Activated naive CD4-positive, alpha-beta T cell treated with anti-CD3 and anti-CD28 coated beads, Interleukin-2, amount 10 ng/mL, durations not matched to agents 7 days and 5 days (primary cell): ENCODE data around the gene PERM1.
A peak's percentile ranks its signal among the peaks of the same experiment; 100 is the strongest.
"Not testable (repeated sequence)": the region's sequence is repeated elsewhere in the genome, so short reads cannot be mapped to it uniquely, and the experiment has no call there.

Source experiments
- CTCF ChIA-PET: fragments of 350-600 bp; sonication (Branson Sonifier 250); formaldehyde crosslinking; loops from one replicate; lab custom pipeline; 2021; ENCODE audit warnings: antibody characterized with exemption; lab: Charles Lee
- DNase-seq: peaks from one replicate; pipeline ENCODE4 v3.0.0-alpha.2; 2020
- H3K27ac Mint-ChIP-seq: one replicate; pipeline ENCODE4 v1.8.0; 2021; ENCODE audit warnings: mild to moderate bottlenecking, moderate library complexity, mixed read lengths
- H3K27me3 Mint-ChIP-seq: one replicate; pipeline ENCODE4 v1.8.0; 2021; ENCODE audit warnings: mild to moderate bottlenecking, mixed read lengths
- H3K36me3 Mint-ChIP-seq: one replicate; pipeline ENCODE4 v1.8.0; 2021; ENCODE audit warnings: mixed read lengths
- H3K4me1 Mint-ChIP-seq: one replicate; pipeline ENCODE4 v1.8.0; 2021; ENCODE audit warnings: mixed read lengths
- H3K4me3 Mint-ChIP-seq: one replicate; pipeline ENCODE4 v1.8.0; 2021; ENCODE audit warnings: mild to moderate bottlenecking, moderate library complexity, mixed read lengths
- H3K9me3 Mint-ChIP-seq: one replicate; pipeline ENCODE4 v1.8.0; 2021; ENCODE audit warnings: mixed read lengths

Gene PERM1

DNA sequence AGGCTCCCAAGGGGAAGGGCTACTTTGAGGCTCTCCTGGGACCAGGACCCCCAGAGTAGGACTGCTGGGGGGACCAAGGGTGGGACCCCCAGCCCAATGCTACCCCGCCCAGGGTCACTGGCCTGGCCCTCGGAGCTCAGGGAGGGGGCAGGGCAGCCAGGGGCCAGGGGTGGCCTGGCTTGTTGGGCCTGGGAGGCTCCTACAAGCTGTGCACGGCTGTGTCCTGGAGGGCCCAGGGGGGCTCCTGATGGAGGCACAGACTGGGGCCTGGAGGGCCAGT, 15.8 kb upstream of the PERM1 start:
- Mint-ChIP-seq H3K27me3 (peaks cover 92% of the 10 kb centered on the region), H3K27ac (no peak overlapping the region), H3K36me3 (no peaks in the 10 kb centered on the region), H3K4me3 (no peak overlapping the region), H3K9me3 (peaks cover 2% of the 10 kb centered on the region), H3K4me1 (peaks cover 11% of the 10 kb centered on the region)
- CTCF ChIA-PET: interaction anchor here (1.4 kb wide), 2 partner anchors 13 to 125 kb away, joined by 3 to 5 read pairs; no protein-coding TSS in a partner anchor
- DNase-seq: peak; percentile 16

DNA sequence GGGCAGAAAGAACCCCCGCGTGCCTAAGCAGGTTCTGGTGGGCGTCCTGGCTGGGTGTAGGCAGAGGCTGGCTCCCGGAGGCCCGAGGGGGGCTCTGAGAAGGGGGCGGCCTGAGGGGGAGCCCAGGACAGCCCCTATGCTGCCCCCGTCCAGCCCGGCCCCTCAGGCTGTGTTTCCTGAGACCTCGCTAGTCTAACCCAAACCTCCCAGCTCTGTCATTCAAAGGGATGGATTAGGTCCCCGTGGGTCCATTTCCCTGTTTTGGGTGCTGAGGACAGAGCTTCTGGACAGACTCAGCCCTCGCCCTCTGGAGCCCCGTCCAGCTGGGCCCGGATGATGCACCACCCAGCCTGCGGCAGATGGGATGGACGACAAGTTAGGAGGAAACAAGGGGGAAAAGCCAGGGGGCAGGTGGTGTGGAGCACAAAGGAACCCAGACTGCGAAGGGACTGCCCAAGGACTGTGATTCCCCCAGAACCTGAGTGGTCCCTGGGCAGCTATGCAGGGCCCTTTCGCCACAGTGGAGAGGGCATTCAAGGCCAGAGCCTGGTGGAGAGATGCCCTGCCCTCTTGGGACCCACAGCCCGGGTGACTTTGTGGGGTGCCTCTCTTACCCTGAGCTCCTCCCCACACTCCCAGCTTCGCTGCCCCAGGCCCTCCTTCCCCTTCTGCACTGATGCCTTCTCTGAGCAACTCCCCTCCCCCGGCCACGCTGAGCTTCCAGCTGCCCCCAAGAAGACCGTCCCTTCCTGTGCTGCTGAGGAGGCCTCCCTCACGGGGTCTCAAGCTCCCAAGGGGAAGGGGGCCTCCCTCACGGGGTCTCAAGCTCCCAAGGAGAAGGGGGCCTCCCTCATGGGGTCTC, 15.2 kb upstream of the PERM1 start:
- Mint-ChIP-seq H3K4me3 (no peak overlapping the region), H3K36me3 (no peaks in the 10 kb centered on the region), H3K27me3 (peaks cover 87% of the 10 kb centered on the region), H3K27ac (no peak overlapping the region), H3K9me3 (peaks cover 4% of the 10 kb centered on the region), H3K4me1 (peaks cover 11% of the 10 kb centered on the region)
- peak; percentile 19 for DNase-seq
- CTCF ChIA-PET: interaction anchor here (1.4 kb wide), 2 partner anchors 13 to 125 kb away, joined by 3 to 5 read pairs; no protein-coding TSS in a partner anchor

DNA sequence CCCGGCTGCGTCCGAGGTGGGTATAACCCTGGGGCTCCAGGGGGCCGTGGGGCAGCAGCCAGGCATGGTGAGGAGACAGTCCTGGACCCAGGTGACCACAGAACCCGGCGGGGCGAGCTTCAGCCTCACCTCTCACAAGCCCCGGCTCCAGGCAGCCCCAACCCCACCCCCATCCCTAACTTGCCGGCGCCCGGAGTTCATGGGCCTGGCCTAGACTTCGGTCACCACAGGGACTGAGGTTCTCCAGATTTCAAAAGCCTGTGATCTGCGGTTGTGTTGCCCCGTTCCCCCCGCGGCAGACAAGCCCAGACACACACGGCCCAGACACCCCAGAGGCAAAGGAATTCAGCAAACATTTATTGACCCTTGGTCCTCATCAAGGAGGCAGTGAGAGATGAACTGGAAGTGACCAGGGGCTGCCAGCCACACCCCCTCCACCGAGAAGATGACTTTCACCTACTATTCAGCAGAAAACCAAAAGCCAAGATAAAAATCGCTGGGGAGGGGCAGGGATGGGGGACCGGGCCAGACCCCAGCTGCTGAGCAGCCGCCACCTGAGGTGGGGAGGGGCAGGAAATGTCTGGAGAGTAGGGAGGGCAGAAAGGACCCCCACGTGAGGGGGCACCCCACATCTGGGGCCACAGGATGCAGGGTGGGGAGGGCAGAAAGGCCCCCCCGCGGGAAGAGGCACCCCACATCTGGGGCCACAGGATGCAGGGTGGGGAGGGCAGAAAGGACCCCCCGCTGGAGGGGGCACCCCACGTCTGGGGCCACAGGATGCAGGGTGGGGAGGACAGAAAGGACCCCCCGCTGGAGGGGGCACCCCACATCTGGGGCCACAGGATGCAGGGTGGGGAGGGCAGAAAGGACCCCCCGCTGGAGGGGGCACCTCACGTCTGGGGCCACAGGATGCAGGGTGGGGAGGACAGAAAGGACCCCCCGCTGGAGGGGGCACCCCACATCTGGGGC, 14.1 kb upstream of the PERM1 start:
- Mint-ChIP-seq H3K4me1 (peaks cover 10% of the 10 kb centered on the region), H3K36me3 (peaks cover 2% of the 10 kb centered on the region), H3K27ac (no peak overlapping the region), H3K9me3 (peaks cover 9% of the 10 kb centered on the region), H3K4me3 (no peak overlapping the region), H3K27me3 (peaks cover 83% of the 10 kb centered on the region)
- CTCF ChIA-PET: no interaction called here
- DNase-seq: no peak

DNA sequence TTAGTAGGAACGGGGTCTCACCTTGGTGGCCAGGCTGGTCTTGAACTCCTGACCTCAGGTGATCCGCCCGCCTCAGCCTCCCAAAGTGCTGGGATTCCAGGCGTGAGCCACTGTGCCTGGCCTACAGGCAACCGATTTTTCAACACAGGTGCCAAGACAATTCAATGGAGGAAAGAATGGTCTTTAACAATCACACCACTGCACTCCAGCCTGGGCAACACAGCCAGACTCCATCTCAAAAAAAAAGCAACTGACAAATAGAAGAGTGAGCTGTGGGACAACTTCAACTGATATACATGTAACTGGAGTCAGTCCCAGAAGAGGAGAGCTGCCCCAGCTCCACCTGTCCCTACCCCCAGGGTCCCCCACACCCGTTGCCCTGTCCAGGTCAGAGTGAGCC, 12.7 kb upstream of the PERM1 start:
- peaks cover 81% of the 10 kb centered on the region for H3K27me3 Mint-ChIP-seq
- not testable (repeated sequence) for H3K36me3 Mint-ChIP-seq, H3K4me3 Mint-ChIP-seq, DNase-seq, H3K27ac Mint-ChIP-seq, H3K4me1 Mint-ChIP-seq, H3K9me3 Mint-ChIP-seq
- CTCF ChIA-PET: interaction anchor here (1.1 to 3.3 kb wide), 2 partner anchors 11 to 24 kb away, joined by 3 to 28 read pairs; no protein-coding TSS in a partner anchor

DNA sequence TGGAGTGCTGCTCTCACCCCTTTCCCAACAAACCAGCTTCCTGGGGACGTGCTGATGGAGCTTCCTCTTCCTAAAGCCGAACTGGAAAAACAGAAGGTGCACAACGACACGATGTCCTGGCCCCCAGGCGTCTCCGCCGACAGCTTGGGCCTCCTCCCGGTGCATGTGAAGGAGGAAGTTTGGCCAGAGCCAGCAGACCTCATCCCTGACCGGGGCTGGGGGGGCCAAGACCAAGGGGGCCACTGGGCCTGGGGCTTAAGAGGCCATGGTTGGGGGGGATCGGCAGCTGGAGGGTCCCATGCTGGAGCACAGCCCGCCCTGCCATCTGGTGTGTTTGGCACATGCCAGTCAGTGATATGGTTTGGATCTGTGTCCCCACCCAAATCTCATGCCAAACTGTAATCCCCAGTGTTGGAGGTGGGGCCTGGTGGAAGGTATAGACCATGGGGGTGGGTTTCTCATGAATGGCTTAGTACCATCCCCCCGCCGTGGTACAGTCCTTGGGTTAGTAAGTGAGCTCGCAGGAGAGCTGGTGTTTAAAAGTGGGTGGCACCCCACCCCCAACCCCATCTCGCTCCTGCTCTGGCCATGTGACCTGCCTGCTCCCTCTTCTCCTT, 11.6 kb upstream of the PERM1 start:
- H3K4me3 Mint-ChIP-seq: no peak overlapping the region
- H3K36me3 Mint-ChIP-seq: peaks cover 2% of the 10 kb centered on the region
- H3K27me3 Mint-ChIP-seq: peaks cover 81% of the 10 kb centered on the region
- no peak overlapping the region for H3K27ac Mint-ChIP-seq
- H3K9me3 Mint-ChIP-seq: peaks cover 9% of the 10 kb centered on the region
- no peak for DNase-seq
- peaks cover 6% of the 10 kb centered on the region for H3K4me1 Mint-ChIP-seq
- CTCF ChIA-PET: interaction anchor here (1.1 to 3.3 kb wide), 2 partner anchors 10 to 71 kb away, joined by 3 to 28 read pairs; no protein-coding TSS in a partner anchor

DNA sequence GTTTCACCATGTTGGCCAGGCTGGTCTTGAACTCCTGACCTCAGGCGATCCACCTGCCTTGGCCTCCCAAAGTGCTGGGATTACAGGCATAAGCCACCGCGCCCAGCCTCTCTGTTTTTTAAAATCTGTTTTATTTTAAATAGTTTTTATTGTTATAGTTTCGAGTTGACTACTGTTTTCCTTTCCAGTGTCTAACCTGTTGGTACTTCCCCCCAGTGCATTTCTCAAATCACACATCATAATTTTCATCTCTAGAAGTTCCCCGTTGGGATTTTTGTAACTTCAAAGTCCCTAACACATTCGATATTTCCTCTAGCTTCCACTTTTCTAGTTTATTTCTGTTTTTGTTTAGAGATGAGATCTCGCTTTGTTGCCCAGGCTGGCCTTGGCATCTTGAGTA, 10.5 kb upstream of the PERM1 start:
- CTCF ChIA-PET: interaction anchor here (1.4 to 3.3 kb wide), 3 partner anchors 9 to 379 kb away, joined by 3 to 28 read pairs (median 9); no protein-coding TSS in a partner anchor
- Mint-ChIP-seq H3K9me3 (peaks cover 9% of the 10 kb centered on the region), H3K27me3 (peaks cover 78% of the 10 kb centered on the region), H3K4me3 (no peak overlapping the region), H3K4me1 (peaks cover 6% of the 10 kb centered on the region), H3K36me3 (peaks cover 2% of the 10 kb centered on the region), H3K27ac (no peak overlapping the region)
- no peak for DNase-seq

DNA sequence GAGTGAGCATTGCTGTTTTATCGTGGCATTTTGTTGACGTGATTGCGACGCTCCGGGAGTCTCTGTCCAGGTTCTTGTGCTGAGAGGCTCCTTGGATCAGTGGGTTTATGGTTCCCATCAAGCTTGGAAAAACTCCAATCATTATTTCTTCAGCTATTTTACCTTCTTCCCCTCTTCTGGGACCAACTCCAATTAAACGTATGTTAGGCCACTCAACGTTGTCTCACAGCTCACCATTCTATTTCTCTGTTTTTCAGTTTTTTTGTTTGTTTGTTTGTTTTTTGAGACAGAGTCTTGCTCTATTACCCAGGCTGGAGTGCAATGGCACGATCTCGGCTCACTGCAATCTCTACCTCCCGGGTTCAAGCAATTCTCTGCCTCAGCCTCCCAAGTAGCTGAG, 10.0 kb upstream of the PERM1 start:
- Mint-ChIP-seq H3K4me3 (no peak overlapping the region), H3K36me3 (peaks cover 2% of the 10 kb centered on the region), H3K4me1 (peaks cover 6% of the 10 kb centered on the region), H3K9me3 (peaks cover 9% of the 10 kb centered on the region), H3K27me3 (peaks cover 75% of the 10 kb centered on the region), H3K27ac (no peak overlapping the region)
- DNase-seq: no peak
- CTCF ChIA-PET: interaction anchor here (1.0 to 1.6 kb wide), 3 partner anchors 9 to 379 kb away, joined by 3 to 9 read pairs (median 5); no protein-coding TSS in a partner anchor

DNA sequence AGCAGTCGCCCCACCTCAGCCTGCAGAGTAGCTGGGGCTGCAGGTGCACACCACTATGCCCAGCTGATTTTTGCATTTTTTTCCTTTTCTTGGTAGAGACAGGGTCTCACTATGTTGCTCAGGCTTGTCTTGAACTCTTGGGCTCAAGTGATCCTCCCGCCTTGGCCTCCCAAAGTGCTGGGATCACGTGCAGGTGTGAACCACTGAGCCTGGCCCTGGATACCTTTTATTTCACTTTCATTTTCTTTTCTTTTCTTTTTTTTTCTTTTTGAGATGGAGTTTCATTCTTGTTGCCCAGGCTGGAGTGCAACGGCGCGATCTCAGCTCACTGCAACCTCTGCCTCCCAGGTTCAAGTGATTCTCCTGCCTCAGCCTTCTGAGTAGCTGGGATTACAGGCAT, 9.4 kb upstream of the PERM1 start:
- peaks cover 76% of the 10 kb centered on the region for H3K27me3 Mint-ChIP-seq
- H3K36me3 Mint-ChIP-seq, H3K4me1 Mint-ChIP-seq, H3K9me3 Mint-ChIP-seq, H3K27ac Mint-ChIP-seq, H3K4me3 Mint-ChIP-seq, DNase-seq: not testable (repeated sequence)
- CTCF ChIA-PET: interaction anchor here (1.0 to 1.6 kb wide), 3 partner anchors 8 to 380 kb away, joined by 3 to 9 read pairs (median 5); no protein-coding TSS in a partner anchor

DNA sequence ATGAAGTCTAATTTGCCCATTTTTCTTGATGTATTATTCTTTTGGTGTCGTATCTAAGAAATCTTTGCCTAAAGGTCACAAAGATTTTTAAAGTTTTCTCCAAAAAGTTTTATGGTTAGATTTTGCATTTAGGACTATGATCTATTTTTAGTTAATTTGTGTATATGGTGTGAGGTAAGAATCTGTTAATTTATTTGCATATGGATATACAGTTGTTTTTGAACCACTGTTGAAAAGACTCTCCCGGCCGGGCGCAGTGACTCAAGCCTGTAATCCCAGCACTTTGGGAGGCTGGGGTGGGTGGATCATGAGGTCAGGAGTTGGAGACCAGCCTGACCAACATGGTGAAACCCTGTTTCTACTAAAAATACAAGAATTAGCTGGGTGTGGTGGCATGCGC, 6.2 kb upstream of the PERM1 start:
- H3K36me3 Mint-ChIP-seq, H3K27ac Mint-ChIP-seq, H3K4me1 Mint-ChIP-seq, H3K9me3 Mint-ChIP-seq, H3K4me3 Mint-ChIP-seq, DNase-seq: not testable (repeated sequence)
- CTCF ChIA-PET: interaction anchor here (0.8 kb wide), 1 partner anchor 76 kb away, joined by 3 read pairs; no protein-coding TSS in a partner anchor
- peaks cover 75% of the 10 kb centered on the region for H3K27me3 Mint-ChIP-seq

DNA sequence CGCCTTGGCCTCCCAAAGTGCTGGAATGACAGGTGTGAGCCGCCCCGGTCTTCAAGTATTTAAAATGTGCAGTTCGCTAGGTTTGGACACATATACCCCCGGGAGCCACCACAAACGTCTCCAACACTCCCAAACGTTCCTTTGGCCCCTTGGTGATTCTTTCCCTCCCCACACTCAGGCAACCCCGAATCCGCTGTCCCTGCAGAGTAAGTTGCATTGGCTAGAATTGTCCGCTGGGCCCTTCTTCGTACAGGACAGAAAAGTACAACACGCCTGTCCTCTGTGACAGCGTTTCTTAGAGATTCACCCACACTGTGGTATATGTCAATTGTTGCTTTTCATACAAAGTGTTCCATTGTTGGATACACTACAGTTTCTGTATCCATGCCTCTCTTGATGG, 3.2 kb upstream of the PERM1 start:
- H3K36me3 Mint-ChIP-seq: no peaks in the 10 kb centered on the region
- no peaks in the 10 kb centered on the region for H3K4me1 Mint-ChIP-seq
- CTCF ChIA-PET: interaction anchor here (0.9 to 4.8 kb wide), 12 partner anchors 9 to 307 kb away, joined by 3 to 40 read pairs (median 5); partner anchors contain the start of genes ISG15 and PLEKHN1
- no peaks in the 10 kb centered on the region for H3K9me3 Mint-ChIP-seq
- H3K4me3 Mint-ChIP-seq: no peak overlapping the region
- H3K27me3 Mint-ChIP-seq: peaks cover 67% of the 10 kb centered on the region
- no peak for DNase-seq
- no peak overlapping the region for H3K27ac Mint-ChIP-seq

DNA sequence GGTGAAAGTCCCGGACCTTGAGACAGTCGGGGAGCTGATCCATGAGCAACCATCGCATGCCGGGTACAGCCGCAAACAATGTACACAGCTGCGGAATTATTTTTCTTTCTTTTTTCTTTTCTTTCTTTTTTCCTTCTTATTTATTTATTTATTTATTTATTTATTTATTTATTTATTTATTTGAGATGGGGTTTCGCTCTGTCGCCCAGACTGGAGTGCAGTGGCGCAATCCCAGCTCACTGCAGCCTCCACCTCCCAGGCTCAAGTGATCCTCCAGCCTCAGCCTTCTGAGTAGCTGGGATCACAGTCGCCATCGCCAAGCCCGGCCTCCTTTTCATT, 2.6 kb upstream of the PERM1 start:
- Mint-ChIP-seq H3K27ac (no peak overlapping the region), H3K9me3 (no peaks in the 10 kb centered on the region), H3K36me3 (no peaks in the 10 kb centered on the region), H3K4me3 (no peak overlapping the region), H3K4me1 (no peaks in the 10 kb centered on the region), H3K27me3 (peaks cover 60% of the 10 kb centered on the region)
- DNase-seq: no peak
- CTCF ChIA-PET: interaction anchor here (0.8 to 4.8 kb wide), 12 partner anchors 9 to 287 kb away, joined by 3 to 40 read pairs (median 5); partner anchors contain the start of genes ISG15 and PLEKHN1

DNA sequence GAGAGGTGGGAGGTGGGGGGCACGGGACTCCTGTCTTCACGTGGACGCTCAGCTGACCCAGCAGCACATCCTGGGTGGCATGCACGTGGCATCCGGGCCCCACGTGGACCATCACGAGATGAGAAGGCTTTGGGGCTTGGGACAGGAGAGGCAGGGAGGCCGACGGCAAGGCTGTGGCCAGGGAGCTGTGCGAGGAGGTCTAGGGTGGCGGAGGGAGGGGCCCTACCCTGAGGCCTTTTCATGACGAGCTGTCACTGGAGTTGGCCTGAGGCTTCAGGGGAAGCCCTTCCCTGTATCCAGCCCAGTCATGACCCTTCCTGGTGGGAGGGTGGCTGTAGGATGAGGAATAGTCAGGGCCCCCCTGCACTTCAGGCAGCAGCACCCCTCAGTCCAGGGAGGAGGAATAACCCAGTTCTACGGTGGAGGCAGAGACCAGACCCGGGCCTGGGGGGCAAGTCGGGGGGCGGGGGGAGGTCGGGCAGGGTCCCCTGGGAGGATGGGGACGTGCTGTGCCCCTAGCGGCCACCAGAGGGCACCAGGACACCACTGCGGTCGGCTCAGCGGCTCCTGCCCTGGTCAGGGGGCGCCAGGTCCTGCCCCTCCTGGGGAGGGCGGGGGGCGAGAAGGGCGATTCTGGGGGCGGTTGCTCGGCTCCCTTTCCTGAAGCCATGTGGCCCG, 2.0 kb upstream of the PERM1 start:
- peak; percentile 73 for DNase-seq
- Mint-ChIP-seq H3K4me1 (no peaks in the 10 kb centered on the region), H3K27me3 (peaks cover 55% of the 10 kb centered on the region), H3K27ac (no peak overlapping the region), H3K36me3 (no peaks in the 10 kb centered on the region), H3K9me3 (no peaks in the 10 kb centered on the region), H3K4me3 (no peak overlapping the region)
- CTCF ChIA-PET: interaction anchor here (0.7 to 4.8 kb wide), 16 partner anchors 10 to 322 kb away, joined by 3 to 40 read pairs (median 5); partner anchors contain the start of genes ISG15 and PLEKHN1
